HL-60/S4 treated with retinoic acid at 250 ng/mL for 4 days and 3 days (cell line): ENCODE data around the gene HRCT1.
"Not testable (repeated sequence)": the region's sequence is repeated elsewhere in the genome, so short reads cannot be mapped to it uniquely, and the experiment has no call there.

Experiments used
- in situ Hi-C: fragments of 300-500 bp; cut with MboI; formaldehyde crosslinking; loops from 2 replicates; pipeline ENCODE4 v1.7.0; 2022; ENCODE audit warnings: low sequenced_read_pairs

The HRCT1 gene

GRCh38 chr9:35905912-35906679, at the start of gene HRCT1:
HRCT1 (plus strand) TSS chr9:35906202; CDS start chr9:35906288, 86 bp downstream.
- in situ Hi-C loops = no loop called here

- in situ Hi-C loops = no loop called here
These were observed 49.8 kb upstream of the HRCT1 start for GRCh38 chr9:35856206-35856605.

- in situ Hi-C loops = no loop called here
These were observed 49.1 kb upstream of the HRCT1 start for GRCh38 chr9:35856882-35857281.

DNA sequence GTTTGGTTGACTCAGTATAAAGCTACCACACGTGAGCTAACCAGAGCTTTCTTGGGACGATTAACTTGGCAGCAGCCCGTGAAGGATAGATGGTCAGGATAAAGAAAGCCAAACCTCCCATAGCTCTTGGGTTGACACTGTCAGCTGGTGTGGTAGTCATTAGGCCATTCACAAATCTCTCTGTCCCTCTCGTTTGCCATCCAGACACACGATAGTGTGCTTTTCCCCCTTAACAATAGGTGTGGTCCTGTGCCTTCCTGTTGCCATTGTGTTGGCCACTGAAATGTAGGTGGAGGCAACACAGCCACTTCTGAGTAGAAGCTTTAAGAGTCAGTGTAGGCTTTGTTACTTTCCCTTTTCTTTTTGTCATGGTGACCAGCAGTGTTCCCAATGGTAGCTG, 47.5 kb upstream of the HRCT1 start:
- in situ Hi-C loops = no loop called here

- in situ Hi-C loops = no loop called here
These were observed 46.6 kb upstream of the HRCT1 start for GRCh38 chr9:35859310-35859989.

GRCh38 chr9:35859990-35860339, 46.0 kb upstream of the HRCT1 start:
- in situ Hi-C loops = no loop called here

DNA sequence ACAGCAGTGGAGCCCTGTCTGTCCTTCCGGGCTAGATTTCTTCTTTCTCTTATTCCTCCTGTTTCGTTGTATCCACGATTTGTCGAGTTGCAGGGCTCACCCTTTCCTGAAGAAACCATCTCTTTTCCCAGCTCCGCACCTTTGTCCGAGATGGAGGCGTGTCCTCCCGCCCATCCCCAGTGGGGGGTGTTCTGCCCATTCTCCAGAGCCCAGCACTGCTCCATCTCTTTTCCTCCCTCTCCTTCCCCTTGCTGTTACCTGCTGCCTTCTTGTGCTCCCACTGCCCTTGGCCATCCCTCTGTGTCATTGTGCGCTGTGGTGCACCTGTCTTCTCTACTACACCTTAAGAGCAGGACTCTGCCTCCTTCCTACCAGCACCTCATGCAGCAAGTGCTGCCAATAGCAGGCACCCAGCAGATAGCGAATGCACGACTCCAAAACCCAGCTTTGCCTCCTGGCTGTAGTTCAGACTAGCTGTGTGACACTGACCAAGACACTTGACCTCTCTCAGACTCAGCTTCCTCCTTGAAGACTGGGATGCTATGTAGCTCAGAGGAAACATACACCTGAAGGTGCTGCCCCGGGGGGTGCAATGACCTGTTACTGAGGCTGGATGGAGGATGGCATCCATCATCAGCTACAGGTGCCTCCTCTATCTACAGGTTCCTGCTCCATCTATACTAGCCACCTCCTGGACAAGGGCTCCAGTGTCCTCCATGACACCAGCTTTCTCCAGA, 44.7 kb upstream of the HRCT1 start:
- in situ Hi-C loops = no loop called here

DNA sequence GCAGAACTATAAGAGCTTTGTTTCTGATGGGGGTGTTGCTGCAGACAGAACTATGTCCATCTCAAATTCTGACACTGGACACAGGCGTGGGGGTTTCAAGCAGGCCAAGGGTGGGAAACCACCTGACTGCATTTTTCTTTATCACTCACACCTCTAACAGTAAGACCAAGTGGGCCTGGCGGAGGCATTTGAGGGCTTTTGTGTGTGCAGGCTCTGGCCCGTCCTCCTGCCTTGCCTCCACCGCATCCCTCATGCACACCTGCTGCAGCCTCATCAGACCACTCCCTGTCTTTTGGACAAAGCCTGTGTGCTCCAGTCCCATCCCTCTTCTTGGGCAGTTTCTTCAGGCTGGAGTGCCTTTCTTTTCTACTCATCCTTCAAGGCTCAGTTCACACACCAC, 43.7 kb upstream of the HRCT1 start:
- in situ Hi-C loops = no loop called here

DNA sequence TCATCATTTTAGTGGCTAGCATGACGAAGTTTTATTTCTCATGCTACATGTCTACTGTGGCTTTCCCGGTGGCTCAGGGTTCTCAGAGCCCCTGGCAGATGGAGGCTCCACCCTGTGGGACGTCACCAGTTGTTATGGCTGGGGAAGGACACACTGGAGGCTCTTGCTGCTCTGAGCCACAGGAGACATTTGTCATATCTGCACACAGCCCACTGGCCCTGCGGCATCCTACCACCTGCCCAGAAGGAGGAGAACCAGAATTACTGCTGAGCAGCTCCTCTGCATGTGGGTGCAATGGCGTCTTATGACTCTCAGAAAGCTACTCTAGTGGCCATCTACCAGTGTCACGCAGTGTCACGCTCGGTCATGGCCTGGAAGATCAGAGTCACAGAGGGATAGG, 42.4 kb upstream of the HRCT1 start:
- in situ Hi-C loops = no loop called here

- in situ Hi-C loops = no loop called here
These were observed 41.2 kb upstream of the HRCT1 start for GRCh38 chr9:35864695-35865255.

DNA sequence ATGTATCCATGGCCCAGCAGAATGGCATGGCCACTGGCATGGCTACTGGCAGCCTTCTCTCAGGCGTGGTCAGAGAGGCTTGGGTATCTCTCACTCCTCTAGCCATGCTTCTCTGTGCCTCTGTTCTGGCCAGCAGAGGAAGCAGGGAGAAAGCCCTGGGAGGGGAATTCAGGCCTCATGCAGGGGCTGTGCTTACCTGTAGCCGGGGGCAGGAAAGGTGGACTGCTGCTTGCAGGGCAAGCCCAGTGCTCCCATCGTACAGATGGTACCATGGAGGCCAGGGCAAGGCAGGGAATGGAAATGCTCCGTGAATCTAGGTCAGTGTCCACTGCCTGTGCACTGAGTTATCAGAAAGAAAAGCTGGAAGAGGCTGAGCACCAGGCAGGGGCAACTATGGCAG, 38.5 kb upstream of the HRCT1 start:
- in situ Hi-C loops = no loop called here

DNA sequence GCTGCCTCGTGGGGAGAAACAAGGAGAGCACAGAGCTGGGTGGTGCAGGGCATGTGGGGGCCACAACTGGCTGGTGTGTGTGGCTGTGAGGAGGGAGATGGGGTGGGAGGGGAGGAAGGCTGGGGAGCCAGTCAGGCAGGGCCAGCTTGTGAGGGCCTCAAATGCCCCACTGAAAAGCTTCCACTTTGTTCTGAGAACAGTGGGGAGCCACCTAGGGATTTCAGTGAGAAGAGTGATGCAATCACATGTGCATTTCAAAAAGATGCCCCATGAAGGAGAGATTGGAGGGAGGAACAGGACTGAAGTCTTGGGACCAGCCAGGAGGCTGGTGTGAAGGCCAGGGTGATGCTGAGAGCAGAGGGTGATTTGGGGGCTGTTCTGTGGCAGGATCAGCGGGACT, 37.1 kb upstream of the HRCT1 start:
- in situ Hi-C loops = no loop called here

GRCh38 chr9:35869621-35870216, 36.3 kb upstream of the HRCT1 start:
- in situ Hi-C loops = no loop called here

DNA sequence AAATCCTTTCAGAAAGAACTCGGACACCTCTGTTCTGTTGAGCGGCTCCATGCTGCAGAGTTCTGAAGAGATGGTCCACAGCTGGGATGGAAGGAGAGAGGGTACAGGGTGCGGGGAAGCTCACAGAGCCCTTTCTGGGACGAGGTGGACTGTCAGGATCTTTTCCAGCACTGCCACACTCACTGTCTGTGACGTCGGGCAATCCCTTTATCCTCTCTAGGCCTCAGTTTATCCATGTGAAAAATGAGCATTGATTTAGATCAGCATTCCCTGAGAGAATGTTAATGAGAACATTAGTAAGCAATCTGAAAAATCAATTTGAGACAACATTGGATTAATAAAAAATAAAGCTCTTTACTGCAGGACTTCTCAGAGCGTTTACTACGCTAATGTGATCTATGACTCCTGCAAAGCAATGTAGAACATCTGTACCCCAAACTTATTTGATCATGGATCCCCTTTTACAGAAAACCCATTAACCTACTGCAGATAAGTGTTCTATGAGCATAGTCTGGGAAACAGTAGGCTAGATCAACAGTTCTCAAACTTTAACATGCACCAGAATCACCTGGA, 35.6 kb upstream of the HRCT1 start, which contains the start of gene OR13J1:
Gene OR13J1 (minus strand): TSS at position 51 of the 573 bp plus-strand sequence. CDS start 0 bp downstream, at position 51.
- in situ Hi-C loops = no loop called here

DNA sequence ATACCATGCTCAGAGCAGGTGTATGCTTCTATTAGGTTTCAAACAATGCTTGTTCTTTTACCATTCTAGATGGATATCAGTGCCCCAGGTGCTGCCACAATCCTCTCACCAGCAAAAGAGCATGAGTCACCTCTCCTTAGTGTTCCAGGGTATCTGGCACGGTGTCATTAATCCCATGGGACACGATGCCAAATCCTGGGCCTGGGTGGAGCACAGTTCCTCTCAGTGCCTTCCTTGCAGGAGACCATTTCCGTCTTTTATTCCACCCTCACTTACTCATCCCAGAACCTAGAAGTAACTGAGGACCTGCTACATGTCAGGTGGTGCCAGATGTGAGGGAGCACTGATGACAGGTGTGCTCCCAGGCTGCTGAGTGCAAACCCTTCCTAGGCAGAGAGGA, 34.5 kb upstream of the HRCT1 start:
- in situ Hi-C loops = no loop called here

DNA sequence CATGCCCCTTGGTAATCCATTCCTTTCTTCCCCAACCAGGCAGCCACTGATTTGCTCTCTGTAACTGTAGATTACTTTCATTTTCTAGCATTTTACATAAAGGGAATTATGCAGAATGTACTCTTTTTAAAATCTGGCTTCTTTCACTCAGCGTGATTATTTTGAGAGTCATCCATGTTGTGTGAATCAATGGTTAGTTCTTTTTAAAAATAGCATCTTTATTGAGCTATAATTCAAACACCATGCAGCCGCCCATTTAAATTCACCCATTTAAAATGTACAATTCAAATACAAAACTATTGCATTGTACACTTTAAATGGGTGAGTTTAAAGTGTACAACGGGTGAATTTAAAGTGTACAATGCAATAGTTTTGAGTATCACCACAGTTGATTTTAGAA, 33.5 kb upstream of the HRCT1 start:
- in situ Hi-C loops = no loop called here

DNA sequence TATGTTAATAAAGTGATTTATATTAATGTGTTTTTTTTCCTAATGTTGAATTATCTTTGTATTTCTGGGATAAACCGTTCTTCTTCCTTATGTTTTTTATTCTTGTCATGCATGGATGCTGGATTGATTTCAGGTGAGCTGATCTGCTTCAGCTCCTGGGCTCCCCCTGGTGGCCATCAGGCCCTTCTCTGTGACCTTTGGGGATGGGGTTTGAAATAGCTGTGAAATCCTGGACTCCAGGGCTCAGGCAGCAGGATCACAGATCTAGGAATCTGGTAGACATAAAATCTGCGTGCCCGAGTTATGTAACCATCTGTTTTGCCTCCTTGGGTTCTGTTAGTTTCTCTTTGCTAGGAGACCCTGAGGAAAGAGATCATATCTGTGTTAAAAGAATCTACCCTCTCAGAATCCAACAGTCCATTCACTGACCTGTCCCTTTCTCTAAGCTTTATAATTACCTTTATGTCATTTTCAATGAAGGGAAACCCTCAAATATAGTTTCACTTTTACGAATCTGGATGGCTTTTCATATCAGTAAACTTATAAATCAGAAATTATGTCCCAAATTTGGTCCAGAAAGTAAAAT, 23.6 kb upstream of the HRCT1 start:
- in situ Hi-C loops = no loop called here

- in situ Hi-C loops = no loop called here
These were observed 23.0 kb upstream of the HRCT1 start for GRCh38 chr9:35882996-35883395.

DNA sequence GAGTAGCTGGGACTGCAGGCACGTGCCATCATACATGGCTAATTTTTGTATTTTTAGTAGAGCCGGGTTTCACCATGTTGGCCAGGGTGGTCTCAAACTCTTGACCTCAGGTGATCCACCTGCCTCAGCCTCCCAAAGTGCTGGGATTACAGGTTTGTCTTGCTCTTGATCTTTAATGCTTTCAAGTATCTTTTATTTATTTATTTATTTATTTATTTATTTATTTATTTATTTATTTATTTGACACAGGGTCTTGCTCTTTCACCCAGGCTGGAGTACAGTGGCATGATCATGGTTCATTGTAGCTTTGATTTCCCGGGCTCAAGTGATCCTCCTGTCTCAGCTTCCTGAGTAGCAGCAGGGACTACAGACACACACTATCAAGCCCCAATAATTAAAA, 21.1 kb upstream of the HRCT1 start:
- in situ Hi-C loops = not testable (repeated sequence)

DNA sequence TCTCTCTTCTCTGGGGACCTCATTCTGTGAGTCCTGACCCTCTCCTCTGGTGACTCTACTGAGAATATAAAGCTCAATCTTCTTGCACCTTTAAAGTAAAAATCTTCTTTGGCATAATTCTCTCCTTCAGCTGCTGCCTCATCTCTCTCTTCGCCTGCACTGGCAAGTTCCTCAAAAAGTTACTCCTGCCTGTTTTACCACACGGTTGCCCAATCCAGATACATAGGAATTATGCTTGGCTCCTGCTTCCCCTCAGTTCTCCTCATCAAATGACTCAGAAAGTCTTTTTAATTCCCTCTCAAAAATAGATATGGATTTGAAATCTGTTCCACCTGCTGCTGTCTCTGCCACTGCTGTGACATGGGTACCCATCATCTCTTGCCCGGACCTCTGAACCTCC, 14.4 kb upstream of the HRCT1 start:
- in situ Hi-C loops = no loop called here
